ENCODE results near the gene UBE2M.

DNA sequence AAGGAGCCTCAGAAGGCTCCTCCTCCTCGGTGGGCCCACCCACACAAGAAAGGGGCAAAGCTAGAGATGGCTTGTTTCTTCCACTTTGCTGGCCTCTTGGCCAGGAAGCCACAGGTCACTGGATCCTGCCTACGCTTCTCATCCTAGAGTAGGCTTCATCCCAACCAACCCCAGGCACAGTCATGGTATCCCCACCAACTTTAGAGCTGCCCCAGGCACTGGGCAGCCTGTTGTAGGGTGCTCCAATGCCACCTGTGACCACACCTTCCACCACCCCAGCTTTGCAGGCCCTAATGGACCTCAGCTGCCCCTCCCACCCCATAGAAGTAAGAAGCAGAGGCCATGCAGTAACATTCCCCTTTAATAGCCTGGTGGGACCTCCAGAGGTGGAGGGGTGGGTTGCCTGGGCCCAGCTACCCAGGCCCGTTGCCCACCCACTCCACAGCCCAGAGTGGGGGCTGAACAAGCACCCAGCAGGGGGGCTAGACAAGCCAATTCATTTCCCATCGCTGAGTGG lies 3.0 kb downstream of the UBE2M start:
- TF ChIP-seq, protein P1, sequence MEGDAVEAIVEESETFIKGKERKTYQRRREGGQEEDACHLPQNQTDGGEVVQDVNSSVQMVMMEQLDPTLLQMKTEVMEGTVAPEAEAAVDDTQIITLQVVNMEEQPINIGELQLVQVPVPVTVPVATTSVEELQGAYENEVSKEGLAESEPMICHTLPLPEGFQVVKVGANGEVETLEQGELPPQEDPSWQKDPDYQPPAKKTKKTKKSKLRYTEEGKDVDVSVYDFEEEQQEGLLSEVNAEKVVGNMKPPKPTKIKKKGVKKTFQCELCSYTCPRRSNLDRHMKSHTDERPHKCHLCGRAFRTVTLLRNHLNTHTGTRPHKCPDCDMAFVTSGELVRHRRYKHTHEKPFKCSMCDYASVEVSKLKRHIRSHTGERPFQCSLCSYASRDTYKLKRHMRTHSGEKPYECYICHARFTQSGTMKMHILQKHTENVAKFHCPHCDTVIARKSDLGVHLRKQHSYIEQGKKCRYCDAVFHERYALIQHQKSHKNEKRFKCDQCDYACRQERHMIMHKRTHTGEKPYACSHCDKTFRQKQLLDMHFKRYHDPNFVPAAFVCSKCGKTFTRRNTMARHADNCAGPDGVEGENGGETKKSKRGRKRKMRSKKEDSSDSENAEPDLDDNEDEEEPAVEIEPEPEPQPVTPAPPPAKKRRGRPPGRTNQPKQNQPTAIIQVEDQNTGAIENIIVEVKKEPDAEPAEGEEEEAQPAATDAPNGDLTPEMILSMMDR (conservative IDR thresholded peaks at IDR 0.05; ENCODE audit: low read length), result no peak
- TF ChIP-seq EZH2phosphoT487 (IDR thresholded peaks at IDR 0.05; ENCODE audit: borderline replicate concordance), result no peak

Data from Loucy (cell line).